GM21447 (cell line): ENCODE results near the gene SIVA1.

Experiments used
- ATAC-seq: cut with Tn5 transposase; IDR thresholded peaks from one replicate; pipeline ENCODE4 v1.9.1; 2021; ENCODE audit not compliant: unreplicated experiment

The SIVA1 gene

DNA sequence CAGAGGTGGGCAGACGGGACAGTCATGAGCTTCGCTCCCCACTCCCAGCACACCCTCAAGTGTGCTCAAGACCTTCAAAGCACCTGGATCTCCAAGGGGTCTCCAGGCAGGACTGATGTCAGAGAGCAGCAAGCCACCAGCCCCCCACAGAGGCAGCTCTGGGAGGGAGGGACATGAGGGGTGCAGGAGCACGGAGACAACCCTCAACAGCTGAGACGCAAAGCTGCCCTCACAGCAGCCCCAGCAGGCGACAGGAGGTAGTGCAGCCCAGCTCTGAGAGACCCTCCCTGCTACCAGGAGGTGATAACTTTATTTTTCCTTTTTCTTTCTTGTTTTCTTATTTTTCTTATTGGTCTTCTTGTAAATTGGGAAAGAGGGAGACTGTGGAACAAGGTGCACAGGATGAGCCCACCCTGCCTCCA, 17.9 kb downstream of the SIVA1 start:
- no peak for ATAC-seq

- ATAC-seq: no peak
Measured at GRCh38 chr14:104771374-104771773, 18.4 kb downstream of the SIVA1 start.

- ATAC-seq: no peak
Measured at GRCh38 chr14:104771918-104772706, 19.2 kb downstream of the SIVA1 start.

DNA sequence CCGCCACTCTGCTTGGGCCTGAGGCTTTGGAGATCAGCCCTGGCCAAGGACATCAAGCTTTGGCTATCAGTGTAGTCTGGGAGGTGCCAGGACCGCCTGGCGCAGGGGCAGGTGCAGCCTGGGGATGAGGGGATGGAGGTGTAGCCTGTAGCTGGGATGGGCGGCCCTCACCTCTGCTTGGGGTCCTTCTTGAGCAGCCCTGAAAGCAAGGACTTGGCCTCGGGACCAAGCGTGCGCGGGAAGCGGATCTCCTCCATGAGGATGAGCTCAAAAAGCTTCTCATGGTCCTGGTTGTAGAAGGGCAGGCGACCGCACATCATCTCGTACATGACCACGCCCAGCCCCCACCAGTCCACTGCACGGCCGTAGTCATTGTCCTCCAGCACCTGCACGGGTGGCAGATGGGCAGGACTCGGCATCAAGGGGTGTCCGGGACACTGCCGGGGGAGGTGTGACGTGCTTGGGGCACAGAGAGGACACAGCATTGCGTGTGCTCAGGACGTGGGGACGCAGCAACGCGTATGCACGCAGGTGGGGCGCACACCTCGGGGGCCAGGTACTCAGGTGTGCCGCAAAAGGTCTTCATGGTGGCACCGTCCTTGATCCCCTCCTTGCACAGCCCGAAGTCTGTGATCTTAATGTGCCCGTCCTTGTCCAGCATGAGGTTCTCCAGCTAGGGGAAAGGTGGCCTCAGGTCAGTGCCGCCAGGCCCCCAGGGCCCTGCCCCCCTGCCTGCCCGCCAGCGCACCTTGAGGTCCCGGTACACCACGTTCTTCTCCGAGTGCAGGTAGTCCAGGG, 20.0 kb downstream of the SIVA1 start:
- ATAC-seq: no peak

- no peak for ATAC-seq
Measured at GRCh38 chr14:104773505-104774452, 20.8 kb downstream of the SIVA1 start.

GRCh38 chr14:104774453-104775072, 21.6 kb downstream of the SIVA1 start:
- no peak for ATAC-seq

GRCh38 chr14:104775073-104775489, 22.1 kb downstream of the SIVA1 start:
- ATAC-seq: no peak

DNA sequence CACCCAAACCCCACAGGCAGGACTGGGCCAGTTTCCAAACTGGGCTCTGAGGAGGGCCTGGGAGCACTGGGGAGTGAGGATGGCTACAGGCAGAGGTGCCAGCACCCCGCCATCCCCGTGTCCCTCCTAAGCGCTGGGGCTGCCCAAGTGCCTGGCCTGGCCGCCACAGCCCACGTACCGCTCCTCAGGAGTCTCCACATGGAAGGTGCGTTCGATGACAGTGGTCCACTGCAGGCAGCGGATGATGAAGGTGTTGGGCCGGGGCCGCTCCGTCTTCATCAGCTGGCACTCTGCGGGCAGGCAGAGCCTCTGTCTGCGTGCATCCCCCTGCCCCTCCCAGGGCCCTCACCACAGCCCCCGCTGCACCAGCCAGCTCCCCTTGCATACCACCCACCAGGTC, 23.5 kb downstream of the SIVA1 start:
- no peak for ATAC-seq

- ATAC-seq: no peak
Measured at GRCh38 chr14:104776961-104777807, 24.2 kb downstream of the SIVA1 start.

GRCh38 chr14:104777808-104778249, 24.9 kb downstream of the SIVA1 start:
- no peak for ATAC-seq

- no peak for ATAC-seq
Measured at GRCh38 chr14:104778694-104779331, 25.9 kb downstream of the SIVA1 start.

DNA sequence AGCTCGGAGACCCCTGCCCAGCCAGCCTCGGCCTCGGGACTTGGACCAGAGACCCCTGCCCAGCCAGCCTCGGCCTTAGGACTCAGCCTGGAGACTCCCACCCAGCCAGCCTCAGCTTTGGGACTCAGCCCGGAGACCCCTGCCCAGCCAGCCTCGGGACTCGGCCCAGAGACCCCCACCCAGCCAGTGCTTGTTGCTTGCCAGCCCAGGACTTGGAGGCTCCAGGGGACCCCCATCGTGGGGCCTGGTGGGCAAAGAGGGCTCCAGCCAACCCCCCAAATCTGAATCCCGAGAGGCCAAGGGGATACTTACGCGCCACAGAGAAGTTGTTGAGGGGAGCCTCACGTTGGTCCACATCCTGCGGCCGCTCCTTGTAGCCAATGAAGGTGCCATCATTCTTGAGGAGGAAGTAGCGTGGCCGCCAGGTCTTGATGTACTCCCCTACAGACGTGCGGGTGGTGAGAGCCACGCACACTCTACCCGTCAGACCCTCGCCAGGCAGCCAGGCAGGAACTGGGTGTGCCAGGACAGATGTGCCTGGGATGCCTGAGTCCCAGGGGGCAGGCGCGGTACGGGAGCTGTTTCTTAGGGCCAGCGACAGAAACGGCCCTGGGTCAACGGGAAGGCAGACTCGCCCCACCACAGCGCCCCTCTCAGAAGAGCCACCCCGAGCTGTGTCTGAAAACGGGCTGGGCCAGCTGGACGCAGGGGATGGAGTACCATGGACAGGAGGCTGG, 27.0 kb downstream of the SIVA1 start:
- ATAC-seq: no peak

DNA sequence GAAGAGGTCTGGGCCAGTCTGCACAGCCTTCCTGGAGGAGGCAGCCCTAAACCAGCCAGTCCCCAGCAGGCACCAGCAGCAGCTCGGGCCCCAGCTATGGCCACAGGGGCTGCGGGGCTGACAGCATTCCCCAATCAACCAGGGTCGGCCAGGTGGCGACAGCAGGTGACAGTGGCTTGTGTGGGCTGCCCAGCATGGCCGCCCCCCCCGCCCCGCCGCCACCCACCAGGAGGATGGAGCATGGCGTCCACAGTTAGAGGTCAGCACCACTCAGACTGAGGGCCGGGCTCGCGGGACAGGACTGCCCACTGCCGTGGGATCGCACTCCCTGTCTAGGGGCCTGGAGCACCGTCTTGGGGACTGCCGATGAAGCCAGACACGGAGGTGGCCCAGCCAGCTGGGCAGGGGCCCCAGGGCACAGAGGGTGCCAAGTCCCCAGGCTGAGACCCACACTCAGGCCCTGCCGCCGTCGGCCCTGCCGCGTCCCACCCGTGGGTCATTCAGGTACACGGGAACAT, 27.6 kb downstream of the SIVA1 start:
- no peak for ATAC-seq

DNA sequence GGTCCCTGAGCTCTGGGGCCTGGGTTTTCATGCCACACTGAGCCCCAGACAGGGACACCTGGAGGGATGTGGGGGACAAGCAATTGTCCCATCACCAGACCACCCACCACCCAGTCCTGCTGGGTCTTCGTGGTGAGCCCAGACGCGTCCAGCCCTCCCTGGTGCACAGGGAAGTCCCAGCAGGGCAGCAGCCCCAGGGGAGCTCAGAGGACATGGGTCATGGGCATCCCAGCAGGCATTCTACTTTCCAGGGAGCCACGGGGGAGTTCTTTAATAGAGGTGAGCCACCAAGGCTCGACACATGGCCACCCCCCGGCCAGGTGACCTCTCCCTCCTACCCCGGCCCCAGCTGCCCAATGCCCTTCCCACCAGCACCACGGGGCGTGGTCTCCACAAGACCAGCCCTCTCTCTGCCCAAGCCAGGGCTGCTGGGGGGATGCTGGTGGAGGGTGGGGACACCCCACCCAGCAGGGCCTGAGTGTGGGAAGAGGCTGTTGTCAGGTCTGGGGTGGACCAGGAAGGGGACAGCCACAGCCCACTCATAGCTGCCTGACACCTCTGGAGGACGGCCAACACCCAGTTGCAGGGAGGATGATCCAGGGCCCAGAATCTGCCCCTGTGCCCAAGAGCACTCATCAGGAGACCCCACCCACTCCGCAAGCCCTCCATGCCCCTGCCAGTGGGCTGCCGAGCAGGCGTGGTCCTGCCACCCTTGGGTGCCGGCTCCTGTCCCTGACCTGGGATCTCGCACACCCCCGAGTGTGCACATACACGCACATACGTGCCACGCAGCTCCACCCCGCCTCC, 28.5 kb downstream of the SIVA1 start:
- no peak for ATAC-seq

- no peak for ATAC-seq
Measured at GRCh38 chr14:104782086-104782807, 29.3 kb downstream of the SIVA1 start.

- no peak for ATAC-seq
Measured at GRCh38 chr14:104782808-104783139, 29.8 kb downstream of the SIVA1 start.
